Psoas muscle (tissue), 8 donors: ENCODE data around the gene C14orf132. TPM values are rescaled to one million over a fixed set of nuclear protein-coding genes. Genes with fewer than 3 reads are reported as not detected.

Experiments
- ATAC-seq, 4 donors: fragments of 200-7000 bp; cut with Tn5 transposase; one replicate each; pipeline ENCODE4 v1.9.1; 2020; ENCODE audit warnings: moderate library complexity in 3 of 4, mild to moderate bottlenecking in 2 of 4
- DNase-seq, 2 donors: peaks; one replicate each; pipeline ENCODE4 v3.0.0-alpha.2; 2020
- H3K27ac ChIP-seq: fragments of 200-600 bp; one replicate; pipeline ENCODE4 v1.8.0; 2022
- H3K27me3 ChIP-seq, 3 donors: fragments of 200-600 bp in 1 of 3; one replicate each; pipeline versions ENCODE4 v1.6.1 to v1.8.0; 2013 to 2022; ENCODE audit warnings: low read length in 2 of 3, mild to moderate bottlenecking in 2 of 3, moderate library complexity in 1 of 3; ENCODE audit not compliant: insufficient read depth in 3 of 3
- H3K36me3 ChIP-seq, 2 donors: fragments of 200-600 bp in 1 of 2; one replicate each; pipeline versions ENCODE4 v1.6.1 to v1.8.0; 2013 to 2022; ENCODE audit warnings: low read depth in 1 of 2, mild to moderate bottlenecking in 1 of 2, moderate library complexity in 1 of 2; ENCODE audit not compliant: insufficient read depth in 1 of 2
- H3K4me1 ChIP-seq: fragments of 200-600 bp; one replicate; pipeline ENCODE4 v1.8.0; 2022
- H3K4me3 ChIP-seq: fragments of 200-600 bp; one replicate; pipeline ENCODE4 v1.8.0; 2022; ENCODE audit warnings: mild to moderate bottlenecking
- H3K9me3 ChIP-seq: fragments of 200-600 bp; one replicate; pipeline ENCODE4 v1.8.0; 2022
- WGBS, 3 donors: extraction: QIAGEN DNeasy Blood & Tissue Kit; methylation state at CpG; one replicate each; pipeline versions ENCODE4 v1.1.6 to v1.1.7; 2013; 5-methylcytosine and 5-hydroxymethylcytosine counted together
- intact Hi-C, 2 donors: fragments of 100-400 bp; cut with DNase I; formaldehyde crosslinking; loops; one replicate each; pipeline versions ENCODE4 v1.11.0 to v1.14.2; 2022
- polyA plus RNA-seq, 3 donors: library from polyadenylated mRNA; stranded (reverse); fragments of 200-250 nt; gene quantifications; one replicate each; pipeline ENCODE4 v1.2.3, GENCODE V29; 2013
- total RNA-seq, 4 donors: library from RNA; stranded (reverse); fragmentation: NEBNext Ultra II Directional in 2 of 4; extraction: Animal tissue kit (Norgen Biotek cat#: 25700) in 2 of 4; gene quantifications; one replicate each; pipeline versions ENCODE4 v1.2.1 to v1.2.4, GENCODE V29; 2021 to 2023
- TF ChIP-seq, protein P1 (sequence below): fragments of 200-600 bp; IDR thresholded peaks from one replicate; pipeline ENCODE4 v1.8.0; 2022; ENCODE audit warnings: antibody characterized with exemption
- donor health status: healthy with polysubstance abuse.
- donor health status: DM: no; HTN: no; CAD: no; lungs with moderate emphysema.
- donor health status: Bipolar disorder and iron deficiency.
- donor health status: healthy.
- donor health status: DM: yes; HTN: yes; CAD: no.
- donor health status: DM: no; HTN: no; CAD: no.
- donor health status: DM: no; HTN: no; CAD: no.
- donor health status: DM: yes; HTN: yes; CAD: no.

Gene C14orf132
- total and polyA plus RNA-seq, 7 donors: 0.57 to 5.3 (median 0.86) TPM

DNA sequence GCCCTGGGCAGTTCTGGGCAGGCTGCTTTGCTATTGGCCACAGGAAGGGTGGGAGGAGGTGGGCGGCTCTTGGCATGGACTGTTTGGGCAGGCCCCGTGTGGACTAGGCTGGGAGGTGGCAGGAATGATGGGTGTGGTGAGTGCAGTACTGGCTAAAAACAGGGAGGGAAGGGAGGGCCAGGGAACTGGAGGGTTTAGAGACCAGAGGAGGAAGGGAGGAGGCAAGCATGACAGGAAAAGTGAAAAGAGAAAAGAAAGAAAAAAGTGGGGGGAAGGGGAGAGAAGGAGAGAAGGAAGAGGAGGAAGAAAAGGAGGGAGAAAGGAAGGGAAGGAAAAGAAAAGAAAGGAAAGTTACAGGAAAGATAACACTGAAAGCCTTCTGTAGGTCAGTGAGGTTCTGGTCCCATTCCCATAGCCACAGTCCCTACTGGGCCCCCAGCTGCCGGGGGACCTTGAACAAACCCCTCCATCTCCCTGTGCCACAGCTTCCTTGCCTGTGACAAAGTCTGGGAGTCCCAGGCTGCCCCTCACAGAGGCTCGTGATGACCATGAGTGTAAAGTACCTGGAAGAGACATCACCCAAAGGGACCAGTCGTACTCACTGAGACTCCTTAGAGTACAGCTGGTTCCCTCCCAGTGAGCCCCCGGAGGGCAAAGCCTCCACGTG lies 1.1 kb upstream of the C14orf132 start:
- WGBS, 3 donors: 14 to 20% (median 20%) methylated on average over 6 to 7 of the region's 7 CpGs
- intact Hi-C loops: no loop called here
- H3K4me1 ChIP-seq: peaks cover 4% of the 10 kb centered on the region
- no peak overlapping the region for H3K27ac ChIP-seq
- no peaks in the 10 kb centered on the region for H3K36me3 ChIP-seq
- H3K9me3 ChIP-seq: no peaks in the 10 kb centered on the region
- peak; percentile 55 to 64 for DNase-seq
- TF ChIP-seq, protein P1, sequence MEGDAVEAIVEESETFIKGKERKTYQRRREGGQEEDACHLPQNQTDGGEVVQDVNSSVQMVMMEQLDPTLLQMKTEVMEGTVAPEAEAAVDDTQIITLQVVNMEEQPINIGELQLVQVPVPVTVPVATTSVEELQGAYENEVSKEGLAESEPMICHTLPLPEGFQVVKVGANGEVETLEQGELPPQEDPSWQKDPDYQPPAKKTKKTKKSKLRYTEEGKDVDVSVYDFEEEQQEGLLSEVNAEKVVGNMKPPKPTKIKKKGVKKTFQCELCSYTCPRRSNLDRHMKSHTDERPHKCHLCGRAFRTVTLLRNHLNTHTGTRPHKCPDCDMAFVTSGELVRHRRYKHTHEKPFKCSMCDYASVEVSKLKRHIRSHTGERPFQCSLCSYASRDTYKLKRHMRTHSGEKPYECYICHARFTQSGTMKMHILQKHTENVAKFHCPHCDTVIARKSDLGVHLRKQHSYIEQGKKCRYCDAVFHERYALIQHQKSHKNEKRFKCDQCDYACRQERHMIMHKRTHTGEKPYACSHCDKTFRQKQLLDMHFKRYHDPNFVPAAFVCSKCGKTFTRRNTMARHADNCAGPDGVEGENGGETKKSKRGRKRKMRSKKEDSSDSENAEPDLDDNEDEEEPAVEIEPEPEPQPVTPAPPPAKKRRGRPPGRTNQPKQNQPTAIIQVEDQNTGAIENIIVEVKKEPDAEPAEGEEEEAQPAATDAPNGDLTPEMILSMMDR: no peak
- H3K4me3 ChIP-seq: no peak overlapping the region
- peaks cover 0 to 45% (median 8%) of the 10 kb centered on the region in 3 donors for H3K27me3 ChIP-seq
- ATAC-seq: peak in 2 of 4 donors; percentile 43 to 45

- intact Hi-C loops: no loop called here
These were observed 623 bp upstream of the C14orf132 start for GRCh38 chr14:96038558-96038919.

GRCh38 chr14:96039633-96040311 lies 610 bp downstream of the C14orf132 start:
- peak overlapping the region; percentile 69 for H3K4me3 ChIP-seq
- no peaks in the 10 kb centered on the region for H3K9me3 ChIP-seq
- TF ChIP-seq, protein P1: no peak
- H3K27me3 ChIP-seq: peaks cover 0 to 46% (median 8%) of the 10 kb centered on the region in 3 donors
- peak in 3 of 4 donors; percentile 15 to 38 (median 16) for ATAC-seq
- H3K27ac ChIP-seq: no peak overlapping the region
- intact Hi-C loops: no loop called here
- peak in 1 of 2 donors; percentile 30 for DNase-seq
- no peaks in the 10 kb centered on the region for H3K36me3 ChIP-seq
- H3K4me1 ChIP-seq: peaks cover 4% of the 10 kb centered on the region
- WGBS, 3 donors: 0 to 1% (median 1%) methylated on average over 35 to 56 of the region's 56 CpGs

More at GRCh38 chr14:96038558-96038919, 623 bp upstream of the C14orf132 start:
- ATAC-seq (no peak), DNase-seq (no peak)
- peak overlapping the region; percentile 69 for H3K4me3 ChIP-seq
- H3K36me3 ChIP-seq: no peaks in the 10 kb centered on the region
- TF ChIP-seq, protein P1: no peak
- H3K9me3 ChIP-seq: no peaks in the 10 kb centered on the region
- H3K27me3 ChIP-seq: peaks cover 0 to 45% (median 8%) of the 10 kb centered on the region in 3 donors
- 21 to 28% (median 22%) methylated on average over 10 of the region's 10 CpGs for WGBS, 3 donors
- H3K27ac ChIP-seq: no peak overlapping the region
- H3K4me1 ChIP-seq: peaks cover 4% of the 10 kb centered on the region

DNA sequence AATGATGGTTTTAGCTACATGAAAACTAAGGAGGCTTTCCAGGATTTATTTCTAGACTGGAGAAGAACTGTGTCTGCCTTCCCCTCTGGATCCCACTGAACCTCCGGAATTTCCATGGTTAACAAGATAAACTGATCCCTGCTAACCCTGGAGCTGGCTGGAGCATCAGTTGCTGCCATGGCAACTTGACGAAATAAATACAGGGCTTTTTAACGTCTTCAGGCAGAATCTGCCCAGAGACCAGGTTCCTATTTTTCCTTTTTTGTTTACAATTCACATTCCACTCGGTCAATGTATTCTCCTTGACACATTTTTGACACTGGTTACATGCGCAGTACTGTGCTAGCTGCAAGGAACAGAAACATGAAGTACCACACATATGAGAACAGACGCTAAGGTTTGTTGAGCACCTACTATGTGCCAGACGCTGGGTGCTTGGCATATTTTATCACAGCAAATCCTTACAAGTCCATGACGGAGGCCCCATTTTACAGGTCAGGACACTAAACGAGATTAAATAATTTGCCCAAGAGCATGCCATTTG lies 1.7 kb downstream of the C14orf132 start:
- H3K36me3 ChIP-seq: no peaks in the 10 kb centered on the region
- intact Hi-C loops: no loop called here
- H3K27me3 ChIP-seq: peaks cover 0 to 50% (median 8%) of the 10 kb centered on the region in 3 donors
- DNase-seq: no peak
- H3K4me3 ChIP-seq: no peak overlapping the region
- no peak for ATAC-seq
- no peak overlapping the region for H3K27ac ChIP-seq
- TF ChIP-seq, protein P1: no peak
- 71 to 80% (median 74%) methylated on average over 9 of the region's 9 CpGs for WGBS, 3 donors
- H3K4me1 ChIP-seq: peaks cover 4% of the 10 kb centered on the region
- peaks cover 2% of the 10 kb centered on the region for H3K9me3 ChIP-seq
